ENCODE measurements around the gene AHRR.

Gene AHRR

DNA sequence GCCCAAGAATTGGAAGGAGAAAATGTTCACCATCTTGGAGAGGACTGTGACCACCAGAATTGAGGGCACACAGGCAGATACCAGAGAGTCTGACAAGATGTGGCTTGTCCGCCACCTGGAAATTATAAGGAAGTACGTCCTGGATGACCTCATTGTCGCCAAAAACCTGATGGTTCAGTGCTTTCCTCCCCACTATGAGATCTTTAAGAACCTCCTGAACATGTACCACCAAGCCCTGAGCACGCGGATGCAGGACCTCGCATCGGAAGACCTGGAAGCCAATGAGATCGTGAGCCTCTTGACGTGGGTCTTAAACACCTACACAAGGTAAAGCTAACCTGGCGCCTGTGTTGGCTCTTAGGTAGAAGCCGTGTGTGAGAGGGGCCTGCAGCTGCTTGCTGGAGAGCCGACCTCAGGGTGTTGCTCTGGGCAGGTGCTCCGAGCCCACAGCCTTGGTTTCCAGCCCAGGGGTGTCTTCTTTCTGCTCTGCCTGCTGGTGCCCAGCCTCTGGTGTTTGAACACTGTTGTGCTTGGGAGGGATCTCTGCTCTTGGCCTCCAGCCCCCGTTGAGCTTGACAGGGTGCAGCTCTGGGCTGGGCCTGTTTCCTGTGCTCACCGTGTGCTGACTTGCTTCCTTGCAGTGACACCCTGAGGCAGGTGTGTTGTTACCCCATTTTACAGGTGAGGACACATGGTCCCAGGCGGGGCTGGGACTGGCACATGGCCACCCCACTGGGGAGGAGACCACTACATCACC lies 132.4 kb downstream of the AHRR start:
- H3K27ac ChIP-seq: no peak overlapping the region
- peak; percentile 61 for DNase-seq (ENCODE audit: low spot score)

DNA sequence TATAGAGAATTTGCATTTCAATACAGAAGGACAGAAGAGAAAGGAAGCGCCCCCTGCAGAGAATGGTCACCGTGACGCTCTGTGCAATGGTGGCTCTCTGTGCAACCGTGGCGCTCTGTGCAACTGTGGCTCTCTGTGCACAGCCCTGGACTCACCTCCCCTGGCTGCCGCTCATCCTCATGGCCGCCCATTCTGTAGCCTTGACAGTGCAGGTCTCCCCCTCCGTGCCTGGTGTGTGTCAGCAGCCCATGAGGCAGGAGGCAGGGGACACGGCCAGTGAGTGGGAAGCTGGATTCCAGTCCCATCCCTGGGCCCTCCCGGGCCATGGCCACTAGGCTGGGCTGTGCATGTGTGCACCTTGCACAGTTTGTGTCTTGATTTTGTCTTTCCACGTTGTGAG lies 133.4 kb downstream of the AHRR start:
- no peak for TF ChIP-seq CTCF (IDR thresholded peaks at IDR 0.05)
- H3K4me3 ChIP-seq: no peak overlapping the region
- no peak overlapping the region for H3K27ac ChIP-seq
- peak; percentile 68 for DNase-seq (ENCODE audit: low spot score)

More for the DNA sequence above, 132.4 kb downstream of the AHRR start:
- H3K4me3 ChIP-seq: no peak overlapping the region
- TF ChIP-seq CTCF (IDR thresholded peaks at IDR 0.05): no peak

GRCh38 chr5:455806-456205 lies 134.3 kb downstream of the AHRR start:
- DNase-seq (ENCODE audit: low spot score): no peak
- Histone ChIP-seq H3K27ac (no peak overlapping the region), H3K4me3 (no peak overlapping the region)
- TF ChIP-seq CTCF (IDR thresholded peaks at IDR 0.05): no peak

DNA sequence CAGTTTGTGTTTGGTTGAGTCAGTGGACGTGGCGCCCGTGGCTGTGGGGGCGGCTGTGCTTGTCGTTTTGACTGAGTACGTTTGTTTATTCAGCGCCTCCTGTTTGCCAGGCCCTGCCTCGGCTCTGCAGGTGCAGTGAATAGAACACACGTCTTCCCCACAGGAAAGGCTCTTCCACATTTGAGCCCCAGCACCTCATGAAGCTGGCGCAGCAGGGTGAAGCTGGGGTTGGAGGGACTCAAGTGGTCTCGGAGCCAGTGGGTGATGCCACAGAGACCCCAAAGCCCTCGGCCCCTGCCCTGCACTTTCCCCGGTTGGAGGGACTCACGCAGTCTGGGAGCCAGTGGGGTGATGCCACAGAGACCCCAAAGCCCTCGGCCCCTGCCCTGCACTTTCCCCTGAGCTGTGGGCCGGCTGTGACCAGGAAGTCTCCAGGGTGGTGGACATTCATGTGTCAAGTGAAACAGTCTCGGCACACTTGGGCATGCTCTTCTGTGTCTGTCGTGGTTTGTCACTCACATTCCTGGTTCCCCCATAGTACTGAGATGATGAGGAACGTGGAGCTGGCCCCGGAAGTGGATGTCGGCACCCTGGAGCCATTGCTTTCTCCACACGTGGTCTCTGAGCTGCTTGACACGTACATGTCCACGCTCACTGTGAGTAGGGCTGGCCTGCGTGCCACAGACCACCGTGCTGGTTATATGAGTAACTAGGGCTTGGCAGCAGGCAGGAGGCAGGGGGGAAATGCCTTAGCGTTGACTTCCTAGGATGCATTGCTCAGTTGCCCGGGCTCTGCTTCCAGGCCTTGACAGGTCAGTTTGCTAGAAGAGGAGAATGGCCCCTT lies 135.1 kb downstream of the AHRR start:
- no peak for DNase-seq (ENCODE audit: low spot score)
- no peak for TF ChIP-seq CTCF (IDR thresholded peaks at IDR 0.05)
- no peak overlapping the region for H3K4me3 ChIP-seq
- H3K27ac ChIP-seq: no peak overlapping the region

DNA sequence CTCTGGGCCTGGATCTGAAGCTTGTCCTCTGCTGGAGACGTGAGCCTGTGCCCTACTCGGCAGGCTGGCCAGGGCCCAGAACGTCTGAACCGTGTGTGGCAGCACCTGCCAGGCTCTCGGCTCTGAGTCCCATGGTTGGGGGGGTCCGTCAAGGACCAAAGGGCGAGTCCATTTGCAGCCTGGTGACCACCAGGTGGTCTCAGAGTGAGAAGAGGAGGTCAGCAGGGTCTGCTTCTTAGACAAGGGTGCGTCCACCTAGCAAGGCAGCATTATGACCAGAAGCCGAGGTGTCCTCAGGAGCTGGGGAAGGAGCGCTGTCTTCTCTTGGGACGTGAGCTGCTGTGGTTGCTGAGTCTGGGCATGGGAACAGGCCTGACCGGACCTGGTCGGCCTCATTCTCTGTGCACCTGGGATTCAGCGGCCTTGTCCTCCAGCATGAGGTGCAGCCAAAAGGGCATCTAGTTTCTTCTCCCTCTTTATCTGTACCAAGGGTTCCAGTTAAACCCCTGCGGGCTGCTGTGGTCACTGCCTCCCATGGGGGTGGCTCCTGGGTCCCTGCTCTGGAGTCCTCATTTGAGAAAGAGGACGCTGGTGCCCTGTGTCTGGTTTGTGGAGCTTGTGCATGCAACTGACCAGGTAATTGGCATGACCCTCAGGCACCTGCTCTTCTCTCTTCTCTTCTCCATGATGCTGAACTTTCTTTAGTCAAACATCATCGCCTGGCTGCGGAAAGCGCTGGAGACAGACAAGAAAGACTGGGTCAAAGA lies 135.9 kb downstream of the AHRR start:
- peak; percentile 64 for DNase-seq (ENCODE audit: low spot score)
- Histone ChIP-seq H3K27ac (no peak overlapping the region), H3K4me3 (no peak overlapping the region)
- TF ChIP-seq CTCF (IDR thresholded peaks at IDR 0.05): no peak

- DNase-seq (ENCODE audit: low spot score): peak; percentile 40
- Histone ChIP-seq H3K27ac (no peak overlapping the region), H3K4me3 (no peak overlapping the region)
- TF ChIP-seq CTCF (IDR thresholded peaks at IDR 0.05): no peak
Measured at GRCh38 chr5:458547-459353, 137.2 kb downstream of the AHRR start.
